Thyroid gland (tissue), 4 donors: Measurements from ENCODE around the gene PIH1D1. TPM values are rescaled to one million over a fixed set of nuclear protein-coding genes. Genes with fewer than 3 reads are reported as not detected.

ENCODE experiments used
- DNase-seq, 2 donors: peaks; one replicate each; pipeline ENCODE4 v3.0.0-alpha.2; 2019
- H3K27ac ChIP-seq, 3 donors: fragments of 200-600 bp; sonication (generic); 1 replicate in 2 of 3; 2 replicates in 1 of 3; pipeline ENCODE4 v1.5.1; 2016 to 2019; ENCODE audit warnings: mild to moderate bottlenecking in 1 of 3, moderate library complexity in 1 of 3
- H3K27me3 ChIP-seq: fragments of 200-600 bp; sonication (generic); one replicate; pipeline ENCODE4 v1.5.1; 2019
- H3K36me3 ChIP-seq, 2 donors: fragments of 200-600 bp; sonication (generic); one replicate each; pipeline ENCODE4 v1.5.1; 2016 to 2019
- H3K4me1 ChIP-seq, 2 donors: fragments of 200-600 bp; sonication (generic); one replicate each; pipeline ENCODE4 v1.5.1; 2017 to 2019
- H3K4me3 ChIP-seq, 3 donors: fragments of 200-600 bp; sonication (generic); replicated peaks in 1 of 3; 1 replicate in 2 of 3; 2 replicates in 1 of 3; pipeline ENCODE4 v1.5.1; 2016; ENCODE audit warnings: mild to moderate bottlenecking in 1 of 3
- H3K9me3 ChIP-seq: fragments of 200-600 bp; sonication (generic); one replicate; pipeline ENCODE4 v1.5.1; 2017
- POLR2A ChIP-seq, 2 donors: fragments of 450-650 bp; IDR thresholded peaks; one replicate each; pipeline ENCODE4 v1.6.1; 2017; ENCODE audit warnings: antibody characterized with exemption in 2 of 2, mild to moderate bottlenecking in 2 of 2, moderate library complexity in 1 of 2
- WGBS, 2 donors: methylation state at CpG; one replicate each; pipeline ENCODE4 v1.1.5; 2017; 5-methylcytosine and 5-hydroxymethylcytosine counted together
- intact Hi-C: fragments of 100-400 bp; cut with DNase I; formaldehyde crosslinking; loops from one replicate; pipeline ENCODE4 v1.15.1; 2023
- total RNA-seq, 4 donors: library from RNA; depleted of rRNA; stranded (reverse); fragments of >200 nt; gene quantifications; one replicate each; pipeline ENCODE4 v1.2.3, GENCODE V29; 2016
- TF ChIP-seq, protein P1 (sequence below), 6 experiments: fragments of 200-600 bp in 3 of 6; fragments of 450-650 bp in 3 of 6; sonication (generic) in 3 of 6; IDR thresholded peaks; one replicate each; pipeline ENCODE4 v1.5.1; 2016 to 2019; ENCODE audit warnings: antibody characterized with exemption in 6 of 6, mild to moderate bottlenecking in 2 of 6, inconsistent platforms in 1 of 6, moderate library complexity in 1 of 6

The PIH1D1 gene
- total RNA-seq, result 100 to 1,000 TPM in 2 of 4 donors, 10 to 100 TPM in 2; 69.7 to 125 (median 99.8) TPM

DNA sequence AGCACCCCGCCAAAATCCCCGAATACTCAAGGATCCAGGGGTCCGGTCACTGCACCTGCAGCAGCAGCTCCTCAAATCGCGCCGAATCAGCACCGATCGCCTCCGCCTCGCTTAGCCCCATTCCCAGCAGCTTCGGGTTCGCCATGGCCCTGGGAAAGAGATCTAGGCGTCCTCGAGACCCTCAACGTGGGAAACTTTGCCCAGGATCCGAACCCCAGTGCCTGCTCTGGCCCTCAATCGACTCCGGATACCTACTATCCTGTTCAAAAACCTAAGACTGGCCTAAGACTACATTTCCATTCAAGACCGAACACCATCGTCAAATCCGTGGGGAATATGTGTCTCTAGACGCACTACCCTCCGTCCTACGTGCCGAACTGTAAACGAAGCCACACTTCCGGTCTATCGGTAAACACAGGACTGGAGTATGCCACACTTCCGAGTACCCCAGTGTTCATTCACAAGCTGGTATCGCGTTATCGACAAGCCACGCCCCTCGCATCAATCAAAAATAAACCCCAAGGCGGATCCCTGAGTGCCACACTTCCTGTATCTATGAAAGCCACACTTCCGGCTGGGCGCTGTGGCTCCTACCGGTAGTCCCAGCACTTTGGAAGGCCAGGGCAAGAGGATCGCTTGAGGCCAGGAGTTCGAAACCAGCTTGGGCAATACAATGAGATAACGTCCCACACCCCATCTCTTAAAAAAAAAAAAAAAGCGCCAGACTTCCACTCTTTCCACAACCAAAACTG lies at the start of gene PIH1D1:
Gene PIH1D1 (minus strand): TSS at position 385 of the 752 bp plus-strand sequence. CDS start 240 bp downstream, at position 145.
- Histone ChIP-seq H3K27ac (peak within 1 kb of the TSS; percentile 82 to 97 (median 91)), H3K4me3 (peak within 1 kb of the TSS; percentile 67 to 92 (median 85)), H3K27me3 (no peaks in the 10 kb centered on the region), H3K4me1 (peaks cover 5 to 13% of the 10 kb centered on the region in 2 donors), H3K9me3 (no peaks in the 10 kb centered on the region), H3K36me3 (peaks cover 0 to 5% of the 10 kb centered on the region in 2 donors)
- intact Hi-C loops, result no loop called here
- DNase-seq, result peak; percentile 99
- whole genome bisulfite sequencing, 2 donors, result 1 to 2% methylated on average over 31 to 41 of the region's 42 CpGs
- TF ChIP-seq POLR2A (IDR thresholded peaks at IDR 0.05), result peak in 1 of 2 donors; percentile 70
- TF ChIP-seq, protein P1, sequence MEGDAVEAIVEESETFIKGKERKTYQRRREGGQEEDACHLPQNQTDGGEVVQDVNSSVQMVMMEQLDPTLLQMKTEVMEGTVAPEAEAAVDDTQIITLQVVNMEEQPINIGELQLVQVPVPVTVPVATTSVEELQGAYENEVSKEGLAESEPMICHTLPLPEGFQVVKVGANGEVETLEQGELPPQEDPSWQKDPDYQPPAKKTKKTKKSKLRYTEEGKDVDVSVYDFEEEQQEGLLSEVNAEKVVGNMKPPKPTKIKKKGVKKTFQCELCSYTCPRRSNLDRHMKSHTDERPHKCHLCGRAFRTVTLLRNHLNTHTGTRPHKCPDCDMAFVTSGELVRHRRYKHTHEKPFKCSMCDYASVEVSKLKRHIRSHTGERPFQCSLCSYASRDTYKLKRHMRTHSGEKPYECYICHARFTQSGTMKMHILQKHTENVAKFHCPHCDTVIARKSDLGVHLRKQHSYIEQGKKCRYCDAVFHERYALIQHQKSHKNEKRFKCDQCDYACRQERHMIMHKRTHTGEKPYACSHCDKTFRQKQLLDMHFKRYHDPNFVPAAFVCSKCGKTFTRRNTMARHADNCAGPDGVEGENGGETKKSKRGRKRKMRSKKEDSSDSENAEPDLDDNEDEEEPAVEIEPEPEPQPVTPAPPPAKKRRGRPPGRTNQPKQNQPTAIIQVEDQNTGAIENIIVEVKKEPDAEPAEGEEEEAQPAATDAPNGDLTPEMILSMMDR (IDR thresholded peaks at IDR 0.05), result peak in 2 of 6 experiments; percentile 30

DNA sequence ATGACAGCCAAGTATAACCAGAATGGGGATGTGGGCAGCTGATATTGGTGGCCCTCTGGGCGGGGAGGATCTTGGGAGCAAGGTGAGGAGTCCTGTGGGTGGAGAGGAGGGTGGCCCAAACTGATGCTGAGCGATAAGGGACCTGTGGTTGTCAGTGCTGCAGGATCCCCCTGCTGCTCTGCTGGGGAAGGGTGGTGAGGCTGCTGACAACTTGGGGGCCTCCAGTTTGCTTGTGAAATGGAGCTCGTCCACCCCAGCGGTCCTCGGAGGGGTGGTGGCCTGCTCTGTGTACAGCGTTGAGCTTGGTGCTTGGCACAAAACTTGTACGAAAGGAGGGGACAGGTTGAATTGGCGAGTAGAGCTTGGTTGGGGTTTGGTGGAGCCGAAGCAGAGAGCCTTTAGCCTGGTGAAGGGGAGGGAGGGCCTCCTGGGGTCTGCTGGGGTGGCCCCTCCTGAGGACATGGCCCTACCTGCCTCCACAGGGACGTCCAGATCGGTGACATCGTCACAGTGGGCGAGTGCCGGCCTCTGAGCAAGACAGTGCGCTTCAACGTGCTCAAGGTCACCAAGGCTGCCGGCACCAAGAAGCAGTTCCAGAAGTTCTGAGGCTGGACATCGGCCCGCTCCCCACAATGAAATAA lies 47.5 kb upstream of the PIH1D1 start:
- TF ChIP-seq, protein P1 (IDR thresholded peaks at IDR 0.05), result no peak
- no peak for TF ChIP-seq POLR2A (IDR thresholded peaks at IDR 0.05)
- Histone ChIP-seq H3K9me3 (no peaks in the 10 kb centered on the region), H3K27me3 (no peaks in the 10 kb centered on the region), H3K36me3 (peaks cover 27 to 29% of the 10 kb centered on the region in 2 donors), H3K27ac (peak overlapping the region in 1 of 3 donors; percentile 80), H3K4me1 (peaks cover 19 to 35% of the 10 kb centered on the region in 2 donors), H3K4me3 (no peak overlapping the region)
- WGBS, 2 donors, result 86 to 90% methylated on average over 14 of the region's 19 CpGs
- intact Hi-C loops, result no loop called here
- no peak for DNase-seq

DNA sequence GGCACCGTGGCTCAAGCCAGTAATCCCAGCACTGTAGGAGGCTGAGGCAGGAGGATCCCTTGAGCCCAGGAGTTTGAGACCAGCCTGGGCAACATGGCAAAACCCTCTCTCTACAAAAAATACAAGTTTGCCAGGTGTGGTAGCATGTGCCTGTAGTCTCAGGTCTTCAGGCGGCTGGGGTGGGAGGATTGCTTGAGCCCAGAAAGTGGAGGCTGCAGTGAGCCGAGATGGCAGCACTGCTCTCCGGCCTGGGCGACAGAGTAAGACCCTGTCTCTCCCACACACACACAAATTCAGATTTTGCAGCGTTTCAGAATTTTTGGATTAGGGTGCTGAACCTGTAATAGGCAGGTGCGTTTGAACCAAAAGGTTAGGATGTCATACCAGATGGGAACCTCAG lies 46.9 kb upstream of the PIH1D1 start:
- Histone ChIP-seq H3K4me1 (peaks cover 19 to 35% of the 10 kb centered on the region in 2 donors), H3K9me3 (no peaks in the 10 kb centered on the region), H3K27ac (no peak overlapping the region), H3K27me3 (no peaks in the 10 kb centered on the region), H3K4me3 (no peak overlapping the region), H3K36me3 (peaks cover 27 to 29% of the 10 kb centered on the region in 2 donors)
- WGBS, 2 donors, result 81 to 90% methylated on average over 6 to 7 of the region's 7 CpGs
- no peak for TF ChIP-seq POLR2A (IDR thresholded peaks at IDR 0.05)
- TF ChIP-seq, protein P1 (IDR thresholded peaks at IDR 0.05), result no peak
- intact Hi-C loops, result no loop called here
- no peak for DNase-seq

DNA sequence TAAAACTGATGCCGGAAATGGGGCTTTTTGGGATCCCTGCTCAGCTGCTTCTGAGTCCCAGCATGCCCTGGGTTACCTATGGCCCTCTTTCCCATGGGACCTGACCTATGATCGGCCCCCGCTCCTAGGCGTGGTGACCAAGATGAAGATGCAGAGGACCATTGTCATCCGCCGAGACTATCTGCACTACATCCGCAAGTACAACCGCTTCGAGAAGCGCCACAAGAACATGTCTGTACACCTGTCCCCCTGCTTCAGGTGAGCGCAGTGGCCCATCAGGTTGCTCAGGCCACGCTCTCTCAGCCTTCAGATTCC lies 46.1 kb upstream of the PIH1D1 start:
- Histone ChIP-seq H3K4me1 (peaks cover 16 to 35% of the 10 kb centered on the region in 2 donors), H3K27me3 (no peaks in the 10 kb centered on the region), H3K4me3 (peak overlapping the region in 1 of 3 donors; percentile 79), H3K9me3 (no peaks in the 10 kb centered on the region), H3K36me3 (peaks cover 33 to 34% of the 10 kb centered on the region in 2 donors), H3K27ac (peak overlapping the region in 2 of 3 donors; percentile 89 to 94)
- DNase-seq, result no peak
- 90 to 95% methylated on average over 12 of the region's 12 CpGs for WGBS, 2 donors
- intact Hi-C loops, result no loop called here
- TF ChIP-seq POLR2A (IDR thresholded peaks at IDR 0.05), result no peak
- TF ChIP-seq, protein P1 (IDR thresholded peaks at IDR 0.05), result no peak
